OCI-M1 (cell line): ENCODE results near the gene PCDHGA9.
"Not testable (repeated sequence)": the region's sequence is repeated elsewhere in the genome, so short reads cannot be mapped to it uniquely, and the experiment has no call there.

Experiments
- DNase-seq: peaks from one replicate; lab custom pipeline; 2025; lab: John Stamatoyannopoulos, UW

Gene PCDHGA9

GRCh38 chr5:141402553-141403243 is at the start of gene PCDHGA9:
Gene PCDHGA9 (plus strand): TSS chr5:141402778. CDS start chr5:141402953, 175 bp downstream.
- peak; percentile 29 for DNase-seq

GRCh38 chr5:141354900-141355469 is 47.6 kb upstream of the PCDHGA9 start, which contains the start of gene PCDHGA4:
Gene PCDHGA4 (plus strand): TSS chr5:141355021. CDS start chr5:141355108, 87 bp downstream.
- DNase-seq, result peak; percentile 4

GRCh38 chr5:141355641-141356040 is 46.9 kb upstream of the PCDHGA9 start:
- no peak for DNase-seq

GRCh38 chr5:141356133-141356532 is 46.4 kb upstream of the PCDHGA9 start:
- DNase-seq, result no peak

- no peak for DNase-seq
Observed at GRCh38 chr5:141356950-141357349, 45.6 kb upstream of the PCDHGA9 start.

GRCh38 chr5:141359790-141360426 is 42.7 kb upstream of the PCDHGA9 start, which contains the start of gene PCDHGB2:
Gene PCDHGB2 (plus strand): TSS chr5:141359994. CDS start chr5:141360136, 142 bp downstream.
- peak; percentile 50 for DNase-seq

GRCh38 chr5:141360685-141361084 is 41.9 kb upstream of the PCDHGA9 start:
- DNase-seq, result no peak

- no peak for DNase-seq
Observed at GRCh38 chr5:141362719-141363118, 39.9 kb upstream of the PCDHGA9 start.

- DNase-seq, result no peak
Observed at GRCh38 chr5:141363952-141364660, 38.5 kb upstream of the PCDHGA9 start, which contains the start of gene PCDHGA5. Gene PCDHGA5 (plus strand): TSS chr5:141364162. CDS start chr5:141364331, 169 bp downstream.

GRCh38 chr5:141366016-141366896 is 36.3 kb upstream of the PCDHGA9 start:
- no peak for DNase-seq

GRCh38 chr5:141369994-141370848 is 32.4 kb upstream of the PCDHGA9 start, which contains the start of gene PCDHGB3:
Gene PCDHGB3 (plus strand): TSS chr5:141370242. CDS start chr5:141370395, 153 bp downstream.
- DNase-seq, result no peak

GRCh38 chr5:141371572-141372475 is 30.8 kb upstream of the PCDHGA9 start:
- no peak for DNase-seq

GRCh38 chr5:141373673-141374317 is 28.8 kb upstream of the PCDHGA9 start, which contains the start of gene PCDHGA6:
Gene PCDHGA6 (plus strand): TSS chr5:141373891. CDS start chr5:141374084, 193 bp downstream.
- no peak for DNase-seq

GRCh38 chr5:141374627-141375026 is 28.0 kb upstream of the PCDHGA9 start:
- no peak for DNase-seq

GRCh38 chr5:141375444-141376155 is 27.0 kb upstream of the PCDHGA9 start:
- DNase-seq, result not testable (repeated sequence)

- no peak for DNase-seq
Observed at GRCh38 chr5:141382469-141383294, 19.9 kb upstream of the PCDHGA9 start, which contains the start of gene PCDHGA7. Gene PCDHGA7 (plus strand): TSS chr5:141382742. CDS start chr5:141382900, 158 bp downstream.

GRCh38 chr5:141383345-141383744 is 19.2 kb upstream of the PCDHGA9 start:
- DNase-seq, result no peak
